SJSA1 (cell line): ENCODE results near the gene CABLES2. TPM values are rescaled to one million over a fixed set of nuclear protein-coding genes. Genes with fewer than 3 reads are reported as not detected.

Source experiments
- DNase-seq, 2 experiments: peaks; one replicate each; pipeline ENCODE4 v3.0.0-alpha.2; 2015 to 2020; ENCODE audit warnings: low spot score in 2 of 2, low read depth in 1 of 2
- H3K27ac ChIP-seq: fragments of 250-450 bp; sonication (Bioruptor Pico); 2 replicates; pipeline ENCODE4 v1.5.1; 2020; ENCODE audit warnings: mild to moderate bottlenecking, moderate library complexity
- H3K27me3 ChIP-seq: fragments of 250-450 bp; sonication (Bioruptor Pico); replicated peaks from 2 replicates; pipeline ENCODE4 v1.5.1; 2020; ENCODE audit warnings: mild to moderate bottlenecking, moderate library complexity
- H3K36me3 ChIP-seq: fragments of 250-450 bp; sonication (Bioruptor Pico); 2 replicates; pipeline ENCODE4 v1.5.1; 2020; ENCODE audit warnings: mild to moderate bottlenecking
- H3K4me1 ChIP-seq: fragments of 250-450 bp; sonication (Bioruptor Pico); replicated peaks from 2 replicates; pipeline ENCODE4 v1.6.1; 2021; ENCODE audit warnings: mild to moderate bottlenecking
- H3K4me3 ChIP-seq: fragments of 250-450 bp; sonication (Bioruptor Pico); 2 replicates; pipeline ENCODE4 v1.5.1; 2020; ENCODE audit warnings: mild to moderate bottlenecking
- H3K9me3 ChIP-seq: fragments of 250-450 bp; sonication (Bioruptor Pico); replicated peaks from 2 replicates; pipeline ENCODE4 v1.5.1; 2020; ENCODE audit warnings: mild to moderate bottlenecking
- total RNA-seq: library from RNA; depleted of rRNA; stranded (reverse); fragments of >200 nt; shearing (Covaris generic); gene quantifications from 2 replicates; pipeline ENCODE4 v1.2.3, GENCODE V29; 2014

CABLES2 gene
- total RNA-seq, 1 experiment from 2014 or later = 6.9 TPM

DNA sequence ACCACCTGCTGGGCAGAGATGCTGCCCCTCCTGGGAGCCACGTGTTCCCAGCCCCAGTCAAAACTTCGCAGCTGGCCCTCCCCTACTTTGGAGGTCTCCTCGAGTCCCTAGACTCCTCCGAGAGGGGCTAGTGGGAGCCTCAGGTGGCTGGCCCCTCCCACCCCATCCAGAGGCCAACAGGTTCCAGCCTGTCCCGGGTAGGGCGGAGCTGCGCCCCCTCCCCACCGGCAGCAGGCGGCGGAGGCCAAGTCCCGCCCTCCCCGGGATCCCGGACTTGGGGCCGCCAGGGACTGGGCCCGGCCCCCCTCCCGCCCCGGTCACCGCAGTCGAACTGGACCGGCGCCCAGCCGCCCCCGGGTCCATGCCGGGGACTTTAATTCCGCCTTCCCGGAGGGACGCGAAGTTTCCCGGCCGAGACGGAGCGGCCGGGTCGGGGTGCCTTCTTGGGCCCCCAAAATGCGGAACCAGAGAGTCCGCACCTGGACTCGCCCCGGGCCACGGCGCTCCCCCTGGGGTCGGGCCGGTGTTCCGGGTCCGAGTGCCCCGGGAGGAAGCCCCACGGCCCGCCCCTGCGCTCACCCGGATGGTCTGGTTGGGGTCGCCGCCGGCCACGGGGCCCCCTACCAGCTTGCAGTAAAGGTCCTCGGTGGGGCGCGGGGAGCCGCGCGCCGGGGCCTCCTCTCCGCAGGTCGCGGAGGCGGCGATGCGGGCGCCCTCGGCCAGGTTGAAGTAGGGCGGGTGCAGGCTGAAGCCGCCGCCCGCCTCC, 40.5 kb downstream of the CABLES2 start:
- Histone ChIP-seq H3K4me3 (peak overlapping the region; percentile 47), H3K27me3 (peaks cover 27% of the 10 kb centered on the region), H3K27ac (no peak overlapping the region), H3K36me3 (no peaks in the 10 kb centered on the region), H3K9me3 (no peaks in the 10 kb centered on the region), H3K4me1 (peaks cover 80% of the 10 kb centered on the region)
- no peak for DNase-seq

DNA sequence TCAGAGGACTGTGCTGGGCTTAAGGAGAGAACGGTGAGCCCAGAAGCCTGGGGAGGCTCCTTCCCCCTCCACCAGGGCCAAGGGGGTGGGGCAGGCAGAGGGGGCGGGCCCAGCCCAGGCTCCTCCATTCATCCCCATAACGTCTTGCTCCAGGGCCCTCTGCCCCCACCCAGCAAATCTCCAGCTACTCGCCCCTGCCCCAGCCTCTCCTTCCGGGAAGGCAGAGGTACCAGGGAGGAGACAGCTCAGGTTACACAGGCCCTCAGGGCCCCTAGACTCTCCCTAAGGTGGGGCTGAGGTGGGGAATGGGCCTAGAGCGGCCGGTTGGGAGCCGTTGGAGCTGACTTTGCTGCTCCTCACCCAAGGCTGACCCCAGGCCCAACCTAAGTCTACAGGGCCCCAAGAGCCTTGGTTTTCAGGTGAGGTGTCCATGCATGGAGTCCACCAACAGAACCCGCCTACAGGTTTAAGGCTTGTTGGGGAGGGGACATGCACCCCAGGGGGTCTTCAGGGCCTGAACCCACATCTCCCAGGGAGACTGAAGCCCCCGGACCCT, 41.2 kb downstream of the CABLES2 start:
- no peaks in the 10 kb centered on the region for H3K9me3 ChIP-seq

DNA sequence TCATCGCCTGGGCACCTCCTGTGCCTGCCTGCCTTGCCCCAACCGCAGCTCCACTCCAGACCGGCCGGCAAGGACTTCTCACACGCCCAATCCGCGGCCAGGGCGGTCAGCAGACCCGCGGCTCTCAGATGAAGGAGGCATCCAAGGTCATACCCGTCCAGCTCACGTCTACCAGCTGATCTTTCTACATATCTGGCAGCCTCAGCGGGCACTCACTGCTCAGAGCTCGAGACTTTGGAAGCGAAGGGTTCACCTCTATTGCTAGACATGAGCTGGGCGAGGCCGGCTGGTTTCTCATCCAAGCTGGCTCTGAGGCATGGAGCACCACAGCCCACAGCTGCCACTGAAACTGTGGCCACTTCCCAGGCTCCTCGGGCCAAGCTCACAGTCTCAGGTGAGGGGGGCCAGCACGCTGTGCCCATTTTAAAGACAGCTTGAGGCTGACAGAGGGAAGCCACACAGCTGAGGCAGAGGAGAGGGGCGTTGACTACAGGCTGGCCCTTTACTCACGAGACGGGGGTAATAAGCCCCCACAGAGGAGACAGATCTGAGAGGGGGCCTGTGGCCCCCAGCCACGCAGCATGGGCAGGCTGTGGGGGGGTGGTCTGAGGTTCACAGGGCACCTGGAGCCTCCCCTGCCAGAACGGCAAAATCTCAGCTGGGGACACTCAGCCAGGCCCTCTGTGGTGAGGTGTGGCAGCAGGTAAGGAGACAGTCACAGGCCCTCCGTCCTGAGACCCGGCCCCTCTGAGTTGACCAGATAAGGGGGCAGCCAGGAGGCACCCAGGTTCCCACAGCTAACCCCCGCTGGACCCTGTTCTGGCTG, 42.0 kb downstream of the CABLES2 start:
- Histone ChIP-seq H3K9me3 (no peaks in the 10 kb centered on the region), H3K4me1 (peaks cover 75% of the 10 kb centered on the region), H3K27me3 (peaks cover 27% of the 10 kb centered on the region), H3K36me3 (no peaks in the 10 kb centered on the region), H3K27ac (no peak overlapping the region), H3K4me3 (no peak overlapping the region)
- no peak for DNase-seq

More for the DNA sequence above, 41.2 kb downstream of the CABLES2 start:
- DNase-seq = no peak
- Histone ChIP-seq H3K27me3 (peaks cover 27% of the 10 kb centered on the region), H3K4me3 (peak overlapping the region; percentile 47), H3K4me1 (peaks cover 80% of the 10 kb centered on the region), H3K27ac (no peak overlapping the region), H3K36me3 (no peaks in the 10 kb centered on the region)

DNA sequence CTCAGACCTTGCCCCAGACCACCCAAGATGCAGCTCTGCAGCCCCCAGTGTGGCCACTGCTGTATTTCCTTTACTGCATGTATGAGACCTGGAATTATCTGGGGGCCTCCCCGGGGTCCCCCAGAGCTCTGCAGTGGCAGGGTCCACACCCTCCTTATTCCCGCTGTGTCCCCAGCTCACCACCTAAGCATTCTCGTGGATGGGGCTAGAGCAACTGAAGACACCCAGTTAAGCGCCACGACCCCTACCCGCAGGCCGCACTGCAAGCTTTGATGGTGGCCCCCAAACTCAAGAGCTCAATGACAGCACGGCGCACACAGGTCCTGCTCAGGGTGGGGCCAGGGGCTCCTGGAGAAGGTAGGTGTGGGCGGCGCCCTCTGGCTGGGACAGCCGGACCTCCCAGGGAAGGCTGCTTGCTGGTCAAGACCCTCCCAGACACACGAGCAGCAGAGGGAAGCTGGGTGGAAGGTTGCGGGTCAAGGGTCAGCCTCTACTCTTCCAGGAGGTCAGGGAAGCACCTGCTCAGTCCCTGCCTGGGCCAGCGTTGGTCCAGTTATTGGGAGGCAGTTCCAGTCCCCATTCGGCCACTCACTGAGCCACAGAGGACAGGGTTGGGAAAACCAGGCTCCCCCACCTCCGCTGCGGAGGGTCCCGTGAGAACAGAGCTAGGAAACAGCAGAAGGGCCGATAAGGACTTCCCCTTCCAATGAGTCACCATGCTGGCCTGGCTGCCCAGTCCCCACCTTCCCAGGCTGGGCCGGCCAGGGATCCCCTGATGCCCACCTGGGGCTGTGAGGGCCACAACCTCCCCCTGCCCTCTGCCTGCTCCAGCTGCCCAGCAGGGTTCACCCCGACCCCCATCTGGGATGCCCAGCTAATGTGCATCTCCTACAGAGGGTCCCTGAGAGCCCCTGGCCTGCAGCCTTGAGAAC, 42.9 kb downstream of the CABLES2 start:
- peaks cover 27% of the 10 kb centered on the region for H3K27me3 ChIP-seq
- peaks cover 73% of the 10 kb centered on the region for H3K4me1 ChIP-seq
- H3K9me3 ChIP-seq = no peaks in the 10 kb centered on the region
- no peaks in the 10 kb centered on the region for H3K36me3 ChIP-seq
- no peak for DNase-seq
- no peak overlapping the region for H3K27ac ChIP-seq
- H3K4me3 ChIP-seq = no peak overlapping the region

DNA sequence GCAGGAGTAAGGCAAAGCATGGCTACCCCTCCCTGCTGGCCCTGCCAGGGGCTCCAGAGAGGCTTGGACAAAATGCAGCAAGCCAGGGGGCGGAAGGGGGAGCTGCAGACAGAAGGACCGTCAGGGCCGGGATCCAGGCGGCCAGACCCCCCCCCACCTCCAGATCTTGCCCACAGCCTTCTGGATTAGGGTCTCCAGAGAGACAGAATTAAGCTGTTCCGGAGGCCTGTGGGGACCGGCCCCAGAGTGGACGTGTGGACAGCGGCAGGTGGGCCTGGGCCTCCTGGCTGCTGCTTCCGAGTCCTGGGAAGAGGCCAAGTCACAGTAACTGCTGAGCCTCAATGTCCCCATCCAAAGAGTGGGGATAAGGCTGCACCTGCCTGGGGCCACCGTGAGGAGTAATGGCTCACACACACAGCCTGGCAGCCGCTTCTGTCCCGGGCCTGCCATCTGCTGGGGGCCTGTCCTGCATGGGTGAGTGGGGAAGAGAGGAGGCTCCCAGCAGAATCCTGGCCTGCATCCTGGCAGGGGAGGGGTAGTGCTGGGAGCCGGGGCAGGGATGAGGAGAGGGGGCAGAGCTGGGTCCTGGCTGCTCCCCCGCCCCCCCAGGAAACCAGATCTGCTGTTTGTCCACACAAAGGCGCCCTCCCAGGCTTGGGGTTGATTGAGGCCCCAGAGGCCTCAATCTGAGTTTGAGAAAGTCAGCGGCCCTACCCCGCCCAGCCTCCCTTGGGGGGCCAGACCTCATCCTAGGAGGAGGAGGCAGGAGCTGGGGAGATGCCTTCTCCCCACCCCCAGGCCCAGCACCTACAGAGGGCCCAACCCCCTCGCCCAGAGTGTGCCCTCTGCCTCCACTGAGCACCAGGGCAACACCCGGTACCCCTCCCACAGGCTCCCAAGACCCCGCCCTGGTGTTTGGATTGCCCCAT, 43.8 kb downstream of the CABLES2 start:
- Histone ChIP-seq H3K4me3 (no peak overlapping the region), H3K4me1 (peaks cover 73% of the 10 kb centered on the region), H3K27ac (no peak overlapping the region), H3K9me3 (no peaks in the 10 kb centered on the region), H3K36me3 (no peaks in the 10 kb centered on the region), H3K27me3 (peaks cover 23% of the 10 kb centered on the region)
- no peak for DNase-seq

DNA sequence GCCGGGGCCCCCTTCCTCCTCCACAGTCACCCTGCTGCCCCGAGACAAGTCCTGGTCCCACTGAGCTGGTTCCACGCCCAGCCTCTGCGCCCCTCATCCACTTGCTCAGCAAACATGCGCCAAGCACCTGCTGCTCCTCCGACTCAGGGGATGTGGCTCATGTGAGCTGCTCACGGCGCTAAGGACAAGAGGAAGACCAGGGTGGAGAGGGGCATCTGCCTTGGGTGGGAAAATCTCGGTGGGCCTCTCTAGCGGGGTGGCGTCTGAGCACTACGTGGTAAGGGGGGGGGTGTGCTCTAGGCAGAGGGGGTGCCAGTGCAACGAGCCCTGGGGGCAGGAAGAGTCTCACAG, 44.5 kb downstream of the CABLES2 start:
- DNase-seq = no peak
- no peaks in the 10 kb centered on the region for H3K9me3 ChIP-seq
- no peaks in the 10 kb centered on the region for H3K36me3 ChIP-seq
- peaks cover 73% of the 10 kb centered on the region for H3K4me1 ChIP-seq
- no peak overlapping the region for H3K4me3 ChIP-seq
- no peak overlapping the region for H3K27ac ChIP-seq
- H3K27me3 ChIP-seq = peaks cover 16% of the 10 kb centered on the region

DNA sequence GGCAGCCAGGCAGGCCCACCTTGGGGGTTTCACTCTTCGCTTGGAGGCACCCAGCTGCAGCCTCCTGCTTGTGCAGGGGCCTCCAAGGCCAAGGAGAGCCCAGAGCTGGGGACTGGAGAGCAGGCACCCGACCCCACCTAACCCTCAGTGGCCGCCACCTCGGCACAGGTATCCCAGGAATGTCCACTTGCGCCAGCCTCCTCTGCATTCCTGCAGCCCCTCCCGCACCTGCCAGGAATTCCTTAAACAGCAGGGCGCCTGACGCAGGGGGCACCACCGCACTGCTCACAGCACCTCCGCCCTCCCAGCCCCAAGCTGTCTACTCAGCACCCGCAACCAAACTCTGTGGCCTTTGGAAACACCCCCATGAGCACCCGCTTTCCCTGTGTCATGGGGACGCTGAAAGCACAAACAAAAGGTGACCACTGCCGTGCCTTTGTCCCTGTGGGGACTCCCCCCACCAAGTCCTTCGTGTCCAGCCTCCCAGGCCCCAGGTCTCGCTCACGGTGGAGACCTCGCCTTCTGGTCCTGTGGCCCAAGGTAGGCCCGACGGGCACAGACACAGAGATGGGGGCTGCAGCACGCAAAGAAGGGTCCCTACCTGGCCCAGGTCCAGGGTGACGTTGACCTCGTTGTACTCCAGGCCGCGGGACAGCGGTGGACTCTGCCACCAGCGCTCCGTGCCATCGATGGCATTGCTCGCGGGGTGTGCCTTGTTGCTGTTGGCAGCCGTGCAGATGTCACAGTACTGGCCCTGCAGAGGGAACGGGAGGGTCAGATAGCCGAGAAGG, 45.1 kb downstream of the CABLES2 start:
- H3K9me3 ChIP-seq = no peaks in the 10 kb centered on the region
- H3K36me3 ChIP-seq = no peaks in the 10 kb centered on the region
- no peak for DNase-seq
- peaks cover 12% of the 10 kb centered on the region for H3K27me3 ChIP-seq
- no peak overlapping the region for H3K4me3 ChIP-seq
- H3K4me1 ChIP-seq = peaks cover 75% of the 10 kb centered on the region
- no peak overlapping the region for H3K27ac ChIP-seq

DNA sequence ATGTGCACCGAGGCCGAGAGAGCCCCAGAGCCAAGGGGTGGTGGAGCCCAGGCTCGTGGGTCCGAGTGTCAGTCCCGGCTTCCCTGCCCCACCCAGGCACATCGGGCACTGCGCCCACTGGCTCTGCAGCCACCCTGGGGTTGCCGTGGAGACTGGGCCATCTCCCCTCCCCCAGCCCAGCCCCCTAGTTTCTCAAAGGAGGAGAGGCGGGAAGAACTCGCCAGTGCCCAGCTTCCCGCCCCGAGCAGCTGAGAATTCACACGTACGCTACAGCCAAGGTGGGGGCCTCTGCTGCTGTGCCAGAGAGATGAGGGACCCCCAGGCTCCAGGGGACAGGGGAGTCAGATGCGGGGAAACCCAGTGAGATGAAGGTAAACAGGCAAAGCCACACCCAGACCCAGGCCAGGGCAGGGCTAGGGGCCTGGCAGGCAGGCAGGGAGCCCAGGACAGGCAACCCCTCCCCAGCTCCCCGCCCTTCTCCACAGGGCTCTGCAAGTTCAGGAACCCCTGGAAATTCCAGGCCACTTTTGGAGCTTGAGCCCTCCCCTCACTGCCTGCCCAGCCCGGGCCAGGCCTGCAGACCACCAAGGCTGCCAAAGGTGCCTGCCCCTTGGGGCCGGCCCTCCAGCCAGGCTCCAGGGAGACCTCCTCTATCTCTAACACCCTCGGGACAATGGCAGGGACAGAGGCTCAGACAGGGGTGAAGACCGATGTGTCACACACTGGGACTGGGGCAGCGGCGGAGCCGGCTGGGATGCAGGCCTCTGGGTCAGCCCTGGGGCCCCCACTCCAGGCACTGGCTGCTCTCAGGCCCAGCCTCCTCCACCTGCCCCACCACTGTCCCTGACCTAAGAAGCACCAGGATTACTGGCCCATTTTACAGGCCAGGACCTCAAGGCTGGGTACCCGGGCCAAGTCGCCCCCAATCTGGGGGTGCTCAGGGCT, 46.0 kb downstream of the CABLES2 start:
- Histone ChIP-seq H3K9me3 (no peaks in the 10 kb centered on the region), H3K4me3 (no peak overlapping the region), H3K27ac (no peak overlapping the region), H3K27me3 (peaks cover 4% of the 10 kb centered on the region), H3K4me1 (peaks cover 73% of the 10 kb centered on the region), H3K36me3 (no peaks in the 10 kb centered on the region)
- DNase-seq = no peak

DNA sequence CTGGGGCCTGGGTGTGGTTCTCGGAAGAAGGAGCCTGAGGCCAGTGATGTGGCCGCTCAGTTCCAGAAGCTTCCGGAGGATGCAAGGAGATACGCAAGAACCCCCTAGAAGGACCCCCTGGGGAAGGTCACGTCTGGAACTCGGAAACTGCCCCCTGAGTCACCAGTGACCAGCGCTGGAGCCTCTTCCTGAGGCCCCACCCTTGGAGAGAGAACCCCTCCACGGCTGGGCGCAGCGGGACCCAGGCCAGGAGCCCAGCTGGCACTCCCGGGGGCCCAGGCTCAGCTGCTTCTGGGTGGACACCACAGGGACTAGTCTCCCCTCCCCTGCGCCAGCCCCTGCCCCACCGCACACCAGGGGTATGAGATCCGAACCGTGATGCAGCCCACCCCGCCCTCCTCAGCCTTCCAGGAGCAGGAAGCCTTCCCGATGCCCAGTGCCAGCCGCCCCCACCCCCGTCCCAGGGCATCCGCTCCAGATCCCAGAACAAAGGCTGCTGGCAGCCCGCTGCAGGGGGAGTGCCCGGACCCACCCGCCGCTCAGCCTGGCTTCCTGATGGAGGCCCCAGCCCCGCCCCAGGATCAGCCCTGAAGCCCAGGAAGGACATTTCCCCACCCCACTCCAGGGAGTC, 47.5 kb downstream of the CABLES2 start:
- H3K36me3 ChIP-seq = no peaks in the 10 kb centered on the region
- no peak for DNase-seq
- peaks cover 80% of the 10 kb centered on the region for H3K4me1 ChIP-seq
- H3K27ac ChIP-seq = peak overlapping the region; percentile 61
- H3K27me3 ChIP-seq = no peaks in the 10 kb centered on the region
- no peak overlapping the region for H3K4me3 ChIP-seq
- no peaks in the 10 kb centered on the region for H3K9me3 ChIP-seq

DNA sequence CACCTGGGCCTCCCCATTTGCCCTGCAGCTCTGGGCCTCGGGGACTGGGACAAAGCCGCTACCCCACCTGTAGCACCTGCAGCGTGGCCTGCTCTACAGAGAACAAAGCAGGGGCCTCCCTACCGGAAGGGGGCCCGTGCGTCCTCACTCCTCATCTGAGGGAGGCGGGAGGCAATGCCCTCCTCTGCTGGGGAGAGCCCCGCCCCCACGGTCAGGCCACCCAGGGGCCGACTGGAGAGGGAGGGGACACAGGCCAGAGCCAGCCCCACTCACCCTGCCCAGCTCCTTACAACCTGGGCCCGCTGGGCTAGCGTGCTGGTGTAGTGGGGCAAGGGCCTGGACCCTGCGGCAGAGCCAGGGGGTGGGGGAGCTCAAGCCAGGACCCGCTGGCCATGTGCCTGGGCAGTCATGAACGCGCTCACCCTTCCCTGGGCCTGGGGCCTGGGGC, 48.0 kb downstream of the CABLES2 start:
- H3K36me3 ChIP-seq = no peaks in the 10 kb centered on the region
- H3K9me3 ChIP-seq = no peaks in the 10 kb centered on the region
- no peak overlapping the region for H3K4me3 ChIP-seq
- peaks cover 75% of the 10 kb centered on the region for H3K4me1 ChIP-seq
- peak in 1 of 2 experiments; percentile 38 for DNase-seq
- peak overlapping the region; percentile 61 for H3K27ac ChIP-seq
- H3K27me3 ChIP-seq = no peaks in the 10 kb centered on the region
